Activated T-helper 2 cell treated with anti-CD3 and anti-CD28 coated beads, Interferon-gamma antibody, Interleukin-2, Interleukin-4, amounts not matched to agents 10 μg/mL and 5 μg/mL and 100 μg/mL, durations not matched to agents 14 hours and 24 hours and 36 hours (primary cell): ENCODE results near the gene ING3. TPM values are rescaled to one million over a fixed set of nuclear protein-coding genes. Genes with fewer than 3 reads are reported as not detected.

Source experiments
- DNase-seq: peaks from one replicate; pipeline ENCODE4 v3.0.0; 2021; ENCODE audit warnings: low spot score
- H3K27ac Mint-ChIP-seq: one replicate; pipeline ENCODE4 v1.8.0; 2021; ENCODE audit warnings: mixed read lengths
- H3K27me3 Mint-ChIP-seq: one replicate; pipeline ENCODE4 v1.8.0; 2021; ENCODE audit warnings: low read depth, mixed read lengths
- H3K36me3 Mint-ChIP-seq: one replicate; pipeline ENCODE4 v1.8.0; 2021; ENCODE audit warnings: low read depth, mixed read lengths
- H3K4me1 Mint-ChIP-seq: one replicate; pipeline ENCODE4 v1.8.0; 2021; ENCODE audit warnings: low read depth, mixed read lengths
- H3K4me3 Mint-ChIP-seq: one replicate; pipeline ENCODE4 v1.8.0; 2021; ENCODE audit warnings: low read depth, mild to moderate bottlenecking, moderate library complexity, mixed read lengths
- H3K9me3 Mint-ChIP-seq: one replicate; pipeline ENCODE4 v1.8.0; 2021; ENCODE audit warnings: mixed read lengths
- intact Hi-C: fragments of 100-400 bp; cut with micrococcal nuclease; formaldehyde crosslinking; loops from one replicate; pipeline ENCODE4 v1.15.1; 2023
- total RNA-seq: library from RNA; stranded (reverse); gene quantifications from 2 replicates; pipeline ENCODE4 v1.2.3, GENCODE V29; 2022

ING3 gene
- total RNA-seq, 1 donor from 2014 or later, result 22.9 TPM

- Mint-ChIP-seq H3K9me3 (no peaks in the 10 kb centered on the region), H3K27ac (no peak overlapping the region), H3K27me3 (peaks cover 4% of the 10 kb centered on the region), H3K4me1 (no peaks in the 10 kb centered on the region), H3K4me3 (no peak overlapping the region), H3K36me3 (no peaks in the 10 kb centered on the region)
- intact Hi-C loops, result no loop called here
- DNase-seq, result no peak
Observed at GRCh38 chr7:121020249-121020988, 69.8 kb downstream of the ING3 start.

GRCh38 chr7:121020989-121021969, 70.7 kb downstream of the ING3 start:
- Mint-ChIP-seq H3K27me3 (peaks cover 10% of the 10 kb centered on the region), H3K4me1 (no peaks in the 10 kb centered on the region), H3K9me3 (no peaks in the 10 kb centered on the region), H3K27ac (no peak overlapping the region), H3K36me3 (no peaks in the 10 kb centered on the region), H3K4me3 (no peak overlapping the region)
- intact Hi-C loops, result no loop called here
- DNase-seq, result no peak

GRCh38 chr7:121023194-121023593, 72.6 kb downstream of the ING3 start:
- Mint-ChIP-seq H3K36me3 (no peaks in the 10 kb centered on the region), H3K4me3 (no peak overlapping the region), H3K27ac (no peak overlapping the region), H3K4me1 (no peaks in the 10 kb centered on the region), H3K27me3 (peaks cover 11% of the 10 kb centered on the region), H3K9me3 (no peaks in the 10 kb centered on the region)
- intact Hi-C loops, result no loop called here
- no peak for DNase-seq

- no peak overlapping the region for H3K27ac Mint-ChIP-seq
- intact Hi-C loops, result no loop called here
- H3K4me1 Mint-ChIP-seq, result no peaks in the 10 kb centered on the region
- H3K9me3 Mint-ChIP-seq, result no peaks in the 10 kb centered on the region
- H3K4me3 Mint-ChIP-seq, result no peak overlapping the region
- no peaks in the 10 kb centered on the region for H3K36me3 Mint-ChIP-seq
- H3K27me3 Mint-ChIP-seq, result peaks cover 11% of the 10 kb centered on the region
- DNase-seq, result no peak
Observed at GRCh38 chr7:121023683-121024511, 73.3 kb downstream of the ING3 start.

GRCh38 chr7:121024611-121025010, 74.0 kb downstream of the ING3 start:
- Mint-ChIP-seq H3K27me3 (peaks cover 11% of the 10 kb centered on the region), H3K4me3 (no peak overlapping the region), H3K9me3 (no peaks in the 10 kb centered on the region), H3K4me1 (no peaks in the 10 kb centered on the region), H3K27ac (no peak overlapping the region), H3K36me3 (no peaks in the 10 kb centered on the region)
- intact Hi-C loops, result no loop called here
- no peak for DNase-seq

GRCh38 chr7:121026159-121026558, 75.6 kb downstream of the ING3 start:
- Mint-ChIP-seq H3K27me3 (peaks cover 11% of the 10 kb centered on the region), H3K9me3 (no peaks in the 10 kb centered on the region), H3K27ac (no peak overlapping the region), H3K4me1 (no peaks in the 10 kb centered on the region), H3K36me3 (no peaks in the 10 kb centered on the region), H3K4me3 (no peak overlapping the region)
- intact Hi-C loops, result no loop called here
- DNase-seq, result no peak

- H3K36me3 Mint-ChIP-seq, result no peaks in the 10 kb centered on the region
- no peaks in the 10 kb centered on the region for H3K4me1 Mint-ChIP-seq
- H3K27me3 Mint-ChIP-seq, result peaks cover 11% of the 10 kb centered on the region
- H3K4me3 Mint-ChIP-seq, result no peak overlapping the region
- DNase-seq, result no peak
- H3K27ac Mint-ChIP-seq, result no peak overlapping the region
- intact Hi-C loops, result no loop called here
- H3K9me3 Mint-ChIP-seq, result no peaks in the 10 kb centered on the region
Observed at GRCh38 chr7:121026577-121027111, 76.1 kb downstream of the ING3 start.

Other genes with a start within 250 kb of the ING3 start
- gene TSPAN12, start 92.6 kb upstream of the ING3 start, total RNA-seq, result not detected in 2 replicates
- not detected in 2 replicates for gene CPED1, start 37.9 kb downstream of the ING3 start, total RNA-seq